GM19099 (cell line): ENCODE data around the gene PARPBP.

Experiments
- POLR2A ChIP-seq: IDR thresholded peaks from 3 replicates; pipeline ENCODE4 v1.6.1; 2011; ENCODE audit warnings: low read depth; ENCODE audit not compliant: insufficient read length; ENCODE audit errors: extremely low read depth

PARPBP gene

GRCh38 chr12:102119674-102120563 lies at the start of gene PARPBP, which contains the start of gene NUP37:
TSS of gene PARPBP (plus strand) at chr12:102120183. CDS start at chr12:102123889, 3,706 bp downstream.
TSS of gene NUP37 (minus strand) at chr12:102120114. CDS start at chr12:102118518, 1,596 bp downstream.
- TF ChIP-seq POLR2A, result peak; percentile 97

GRCh38 chr12:102080842-102081241 lies 39.1 kb upstream of the PARPBP start:
- no peak for TF ChIP-seq POLR2A

GRCh38 chr12:102093319-102093718 lies 26.7 kb upstream of the PARPBP start:
- TF ChIP-seq POLR2A, result no peak

- TF ChIP-seq POLR2A, result no peak
Measured at GRCh38 chr12:102095677-102096263, 24.2 kb upstream of the PARPBP start.

- no peak for TF ChIP-seq POLR2A
Measured at GRCh38 chr12:102096855-102097254, 23.1 kb upstream of the PARPBP start.

GRCh38 chr12:102106905-102107304 lies 13.1 kb upstream of the PARPBP start:
- no peak for TF ChIP-seq POLR2A

GRCh38 chr12:102107970-102108369 lies 12.0 kb upstream of the PARPBP start:
- no peak for TF ChIP-seq POLR2A

- no peak for TF ChIP-seq POLR2A
Measured at GRCh38 chr12:102110782-102111181, 9.2 kb upstream of the PARPBP start.

- no peak for TF ChIP-seq POLR2A
Measured at GRCh38 chr12:102114212-102114611, 5.8 kb upstream of the PARPBP start.

GRCh38 chr12:102116392-102116791 lies 3.6 kb upstream of the PARPBP start:
- TF ChIP-seq POLR2A, result no peak

- no peak for TF ChIP-seq POLR2A
Measured at GRCh38 chr12:102118874-102119273, 1.1 kb upstream of the PARPBP start.

GRCh38 chr12:102120564-102120873 lies 536 bp downstream of the PARPBP start:
- no peak for TF ChIP-seq POLR2A

GRCh38 chr12:102120886-102121285 lies 903 bp downstream of the PARPBP start:
- TF ChIP-seq POLR2A, result no peak

- TF ChIP-seq POLR2A, result no peak
Measured at GRCh38 chr12:102144221-102144620, 24.2 kb downstream of the PARPBP start.

- no peak for TF ChIP-seq POLR2A
Measured at GRCh38 chr12:102163383-102163782, 43.4 kb downstream of the PARPBP start.
